ENCODE data around the gene ZNF367. TPM values are rescaled to one million over a fixed set of nuclear protein-coding genes. Genes with fewer than 3 reads are reported as not detected.
A peak's percentile ranks its signal among the peaks of the same experiment; 100 is the strongest.

Gene ZNF367
- total RNA-seq (2014; rRNA removed; shearing (Covaris generic)) = 9.9 and 11.4 TPM in 2 replicates
- polyA plus RNA-seq (2015; cell fraction: cytosol; rRNA removed) = 7.2 and 8.4 TPM in 2 replicates
- polyA plus RNA-seq (2015; cell fraction: nucleus; rRNA removed) = 12.5 and 14.1 TPM in 2 replicates

DNA sequence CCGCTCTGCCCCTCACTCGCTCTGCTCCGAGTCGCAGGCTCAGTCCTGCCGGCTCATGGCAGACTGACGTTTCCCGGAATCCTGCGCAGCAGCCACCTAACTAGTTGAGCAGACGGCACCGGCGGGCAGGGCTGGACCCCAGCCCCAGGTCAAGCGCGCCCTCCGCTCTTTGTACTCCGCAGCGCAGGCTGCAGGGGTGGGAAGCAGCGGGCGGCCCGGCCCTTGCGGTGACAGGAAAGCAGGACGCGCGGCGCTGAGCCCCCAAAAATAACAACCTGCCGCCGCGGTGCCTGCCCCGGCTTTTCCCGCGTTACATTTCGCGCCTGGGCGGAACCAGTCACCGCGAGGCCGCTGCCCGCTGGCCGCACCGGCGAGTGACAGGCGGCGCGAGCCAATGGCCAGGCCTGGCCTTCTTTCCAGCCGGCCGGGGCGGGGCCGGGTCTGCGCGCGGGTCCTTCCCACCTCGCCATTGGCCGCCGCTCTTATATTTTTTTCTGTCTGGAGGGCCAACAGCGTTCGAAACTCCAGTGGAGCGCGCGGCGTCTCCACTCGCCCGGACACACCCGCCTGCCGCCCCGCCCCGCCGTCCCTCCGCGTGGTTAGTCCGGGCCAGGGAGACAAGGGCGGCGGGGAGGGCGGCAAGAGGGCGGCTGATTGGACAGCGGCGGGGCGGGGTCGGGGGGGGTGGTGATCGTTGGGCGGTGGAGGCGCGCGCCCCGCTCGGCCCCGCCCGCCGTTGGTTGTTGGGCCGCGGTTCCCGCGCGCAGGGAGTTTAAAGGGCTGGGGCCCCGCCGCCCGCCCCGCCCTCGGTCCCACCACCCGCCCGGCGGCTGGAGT lies at the start of gene ZNF367:
Gene ZNF367 (minus strand): TSS at position 288 of the 837 bp plus-strand sequence. CDS start 338 bp downstream, outside the sequence.
- peak; percentile 97 for DNase-seq (ENCODE audit: low read depth, low spot score)
- in situ Hi-C loops (cut with HindIII; ENCODE audit: low pct_unique_long_range_greater_than_20kb, low sequenced_read_pairs) = no loop called here

DNA sequence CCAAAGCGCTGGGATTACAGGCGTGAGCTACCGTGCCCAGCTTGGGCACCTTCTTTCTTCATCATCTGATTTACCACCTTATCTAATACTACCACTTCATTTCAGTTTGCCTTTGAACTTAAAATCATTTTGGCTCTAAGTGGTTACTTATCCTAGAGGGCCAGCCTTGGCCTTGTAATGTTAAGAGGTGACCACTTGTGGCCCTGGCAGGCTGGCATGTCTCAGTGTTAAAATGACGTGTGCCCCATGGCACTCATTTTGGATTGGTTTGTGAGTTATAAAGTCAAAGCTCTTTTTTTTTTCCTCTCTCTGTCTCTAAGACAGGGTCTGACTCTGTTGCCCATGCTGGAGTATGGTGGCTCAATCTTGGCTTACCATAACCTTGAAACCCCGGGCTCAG lies 49.6 kb upstream of the ZNF367 start:
- in situ Hi-C loops (cut with HindIII; ENCODE audit: low pct_unique_long_range_greater_than_20kb, low sequenced_read_pairs) = no loop called here

DNA sequence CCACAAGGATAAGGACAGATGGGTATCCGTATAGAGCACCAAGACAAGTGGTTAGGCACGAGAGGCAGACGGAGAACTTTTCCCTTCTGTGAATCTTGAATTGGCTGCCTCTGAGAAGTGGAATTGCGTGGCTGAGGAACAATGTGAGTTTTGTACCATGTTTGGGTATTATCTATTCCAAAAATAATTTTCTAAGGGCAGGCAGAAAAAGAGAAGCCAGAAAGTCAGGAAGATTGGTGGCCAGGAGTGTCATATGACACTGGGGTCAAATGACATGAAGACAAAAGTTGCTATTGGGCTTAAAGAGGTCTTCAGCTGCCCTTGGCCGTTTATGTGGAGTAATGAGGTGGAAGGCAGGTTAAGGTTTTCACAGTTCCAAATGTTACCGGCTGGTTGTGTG lies 46.3 kb upstream of the ZNF367 start:
- peak; percentile 73 for DNase-seq (ENCODE audit: low read depth, low spot score)
- in situ Hi-C loops (cut with HindIII; ENCODE audit: low pct_unique_long_range_greater_than_20kb, low sequenced_read_pairs) = no loop called here

More for the DNA sequence above, 49.6 kb upstream of the ZNF367 start:
- no peak for DNase-seq (ENCODE audit: low read depth, low spot score)

DNA sequence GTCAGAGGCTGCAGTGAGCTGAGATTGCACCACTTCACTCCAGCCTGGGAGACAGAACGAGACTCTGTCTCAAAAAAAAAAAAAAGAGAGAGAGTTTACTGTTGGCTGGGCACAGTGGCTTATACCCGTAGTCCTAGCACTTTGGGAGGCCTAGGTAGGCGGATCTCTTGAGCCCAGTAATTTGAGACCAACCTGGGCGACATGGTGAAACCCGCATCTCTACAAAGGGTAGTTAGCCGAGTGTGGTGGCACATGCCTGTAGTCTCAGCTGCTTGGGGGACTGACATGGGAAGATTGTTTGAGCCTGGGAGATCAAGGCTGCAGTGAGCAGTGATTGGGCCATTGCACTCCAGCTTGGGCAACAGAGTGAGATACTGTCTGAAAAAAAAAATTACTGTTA lies 44.4 kb upstream of the ZNF367 start:
- in situ Hi-C loops (cut with HindIII; ENCODE audit: low pct_unique_long_range_greater_than_20kb, low sequenced_read_pairs) = no loop called here

DNA sequence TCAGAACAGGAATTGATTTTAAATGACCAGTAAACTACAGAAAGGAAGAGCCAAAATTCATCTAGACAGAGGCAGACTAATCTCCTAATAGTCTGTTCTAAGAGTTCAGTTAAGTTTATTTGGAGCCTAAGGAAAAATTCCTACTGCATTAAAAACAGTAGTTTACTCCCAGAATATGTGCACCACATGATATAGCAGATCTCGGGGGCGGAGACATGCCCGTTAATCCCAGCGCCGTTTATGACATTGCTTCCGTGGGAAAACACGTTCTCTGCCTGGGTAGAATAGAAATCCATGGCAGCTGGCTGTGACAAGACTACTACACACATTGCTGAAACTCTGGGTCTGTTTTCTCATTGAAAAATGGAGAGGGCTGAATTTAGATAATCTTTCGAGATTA lies 43.2 kb upstream of the ZNF367 start:
- in situ Hi-C loops (cut with HindIII; ENCODE audit: low pct_unique_long_range_greater_than_20kb, low sequenced_read_pairs) = no loop called here
- DNase-seq (ENCODE audit: low read depth, low spot score) = peak; percentile 30

More for the DNA sequence above, 44.4 kb upstream of the ZNF367 start:
- no peak for DNase-seq (ENCODE audit: low read depth, low spot score)

DNA sequence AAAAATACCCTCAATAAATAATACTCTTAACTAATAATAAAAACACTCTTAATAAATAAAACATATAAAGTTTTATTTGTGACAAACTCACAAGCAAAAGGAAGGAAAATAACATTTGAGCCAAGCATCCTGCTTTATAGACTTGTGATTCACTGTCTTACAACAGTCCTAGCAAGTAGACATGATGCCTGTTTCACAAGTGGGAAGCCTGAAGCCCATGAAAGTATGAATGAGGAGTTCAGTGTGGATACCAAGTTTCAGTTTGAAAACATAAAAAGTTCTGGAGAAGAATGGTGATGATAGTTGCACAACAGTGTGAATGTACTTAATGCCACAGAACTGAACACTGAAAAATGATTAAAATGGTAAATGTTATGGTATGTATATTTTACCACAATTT lies 42.7 kb upstream of the ZNF367 start:
- DNase-seq (ENCODE audit: low read depth, low spot score) = peak; percentile 26
- in situ Hi-C loops (cut with HindIII; ENCODE audit: low pct_unique_long_range_greater_than_20kb, low sequenced_read_pairs) = no loop called here

DNA sequence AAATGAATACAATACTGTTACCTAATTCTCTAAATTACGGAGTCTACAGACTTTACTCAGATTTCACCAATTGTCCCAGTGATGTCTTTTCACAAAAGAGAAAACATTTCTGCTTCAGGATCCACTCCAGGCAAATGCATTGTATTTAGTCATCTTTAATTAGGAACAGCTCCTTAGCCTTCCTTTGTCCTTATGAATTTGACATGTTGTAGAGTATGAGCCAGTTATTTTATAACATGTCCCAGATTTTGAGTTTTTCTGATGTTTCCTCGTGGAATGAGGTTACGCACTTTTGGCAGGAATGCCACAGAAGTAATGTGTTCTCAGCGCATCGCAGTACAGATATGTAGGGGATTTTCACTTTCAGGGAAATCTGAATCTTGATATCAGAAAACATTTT lies 42.3 kb upstream of the ZNF367 start:
- DNase-seq (ENCODE audit: low read depth, low spot score) = no peak

DNA sequence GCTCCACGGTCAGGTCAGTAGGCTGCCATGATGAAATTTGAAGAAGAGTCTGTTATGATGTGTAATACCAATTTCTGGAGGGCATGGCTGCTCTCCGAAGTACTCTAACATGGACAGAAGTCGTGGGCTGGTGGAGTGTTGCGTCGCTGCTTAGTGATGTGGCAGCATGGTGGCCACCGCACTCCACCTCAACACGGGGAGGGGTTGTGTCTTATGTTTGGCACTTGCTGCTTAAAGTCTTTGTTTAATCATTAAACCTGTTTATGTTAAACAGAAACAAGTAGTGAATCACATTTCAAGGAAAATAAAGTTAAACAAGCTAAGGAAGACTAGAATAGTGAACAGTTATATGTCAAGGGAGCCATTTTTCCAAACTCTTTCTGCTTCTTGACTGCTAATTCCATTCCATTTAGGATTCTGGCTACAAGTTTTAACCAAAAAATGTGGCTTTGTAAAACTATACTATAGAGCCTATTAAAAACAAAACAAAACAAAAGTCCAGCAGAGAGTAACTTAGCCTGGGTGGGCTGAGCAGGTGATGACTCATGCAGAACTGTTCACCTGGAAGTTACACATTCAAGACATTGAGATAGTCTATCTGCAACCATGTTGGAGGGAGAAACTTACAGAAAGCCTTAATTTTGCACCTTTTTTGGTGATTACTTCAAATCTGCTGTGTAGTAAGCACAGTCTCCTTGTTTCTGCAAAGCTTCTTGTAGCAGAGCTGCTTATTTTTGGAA lies 41.3 kb upstream of the ZNF367 start:
- in situ Hi-C loops (cut with HindIII; ENCODE audit: low pct_unique_long_range_greater_than_20kb, low sequenced_read_pairs) = no loop called here
- DNase-seq (ENCODE audit: low read depth, low spot score) = no peak

More for the DNA sequence above, 42.3 kb upstream of the ZNF367 start:
- in situ Hi-C loops (cut with HindIII; ENCODE audit: low pct_unique_long_range_greater_than_20kb, low sequenced_read_pairs) = no loop called here

DNA sequence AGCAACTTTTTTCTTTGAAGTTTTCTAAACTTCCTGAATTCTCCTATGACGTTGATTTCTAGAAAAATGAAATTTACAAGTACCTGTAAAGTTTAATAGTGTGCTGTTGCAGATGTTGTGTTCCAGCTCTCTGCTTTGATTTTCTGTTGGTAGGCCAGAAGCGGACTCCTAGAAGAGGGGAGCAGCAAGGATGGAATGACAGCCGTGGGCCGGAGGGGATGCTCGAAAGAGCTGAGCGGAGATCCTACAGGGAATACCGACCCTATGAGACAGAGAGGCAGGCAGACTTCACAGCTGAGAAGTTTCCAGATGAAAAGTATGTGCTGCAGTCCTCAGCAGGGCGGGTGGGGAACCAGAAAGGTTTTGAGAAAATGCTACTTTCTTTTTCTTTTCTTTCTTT lies 40.1 kb upstream of the ZNF367 start:
- DNase-seq (ENCODE audit: low read depth, low spot score) = no peak
- in situ Hi-C loops (cut with HindIII; ENCODE audit: low pct_unique_long_range_greater_than_20kb, low sequenced_read_pairs) = no loop called here

DNA sequence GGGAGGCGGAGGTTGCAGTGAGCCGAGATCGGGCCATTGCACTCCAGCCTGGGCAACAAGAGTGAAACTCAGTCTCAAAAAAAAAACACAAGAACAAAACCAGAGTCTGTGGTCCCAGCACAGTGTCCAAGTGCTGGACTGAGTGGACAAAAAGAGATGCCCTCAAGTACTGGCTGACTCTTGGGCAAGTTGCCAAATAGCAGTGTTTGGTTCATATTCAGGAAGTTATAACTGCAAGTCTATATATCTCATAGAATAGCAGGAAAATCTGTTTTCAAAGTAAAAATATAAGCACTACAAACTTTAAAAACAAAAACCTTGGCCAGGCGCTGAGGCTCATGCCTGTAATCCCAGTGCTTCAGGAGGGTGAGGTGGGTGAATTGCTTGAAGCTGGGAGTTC lies 39.1 kb upstream of the ZNF367 start:
- no peak for DNase-seq (ENCODE audit: low read depth, low spot score)
- in situ Hi-C loops (cut with HindIII; ENCODE audit: low pct_unique_long_range_greater_than_20kb, low sequenced_read_pairs) = no loop called here

DNA sequence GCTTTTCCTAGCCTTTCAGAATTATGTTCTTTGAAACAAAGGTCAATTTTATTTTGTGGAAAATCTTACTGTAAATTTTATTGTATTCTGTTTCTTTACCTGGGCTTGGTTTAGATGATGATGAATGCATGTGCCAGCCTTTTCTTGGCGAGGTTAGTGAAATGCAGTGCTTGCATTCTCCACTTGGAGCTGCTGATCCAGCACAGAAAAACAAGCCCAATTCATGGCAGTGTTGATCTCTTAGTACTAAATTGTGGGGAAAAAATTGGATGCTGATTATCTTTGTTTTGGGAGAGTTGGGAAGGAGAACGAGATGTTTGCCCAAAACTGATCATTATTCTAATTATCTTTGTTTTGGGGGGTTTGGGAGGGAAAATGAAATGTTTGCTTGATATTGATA lies 35.5 kb upstream of the ZNF367 start:
- in situ Hi-C loops (cut with HindIII; ENCODE audit: low pct_unique_long_range_greater_than_20kb, low sequenced_read_pairs) = no loop called here
- DNase-seq (ENCODE audit: low read depth, low spot score) = peak; percentile 60

DNA sequence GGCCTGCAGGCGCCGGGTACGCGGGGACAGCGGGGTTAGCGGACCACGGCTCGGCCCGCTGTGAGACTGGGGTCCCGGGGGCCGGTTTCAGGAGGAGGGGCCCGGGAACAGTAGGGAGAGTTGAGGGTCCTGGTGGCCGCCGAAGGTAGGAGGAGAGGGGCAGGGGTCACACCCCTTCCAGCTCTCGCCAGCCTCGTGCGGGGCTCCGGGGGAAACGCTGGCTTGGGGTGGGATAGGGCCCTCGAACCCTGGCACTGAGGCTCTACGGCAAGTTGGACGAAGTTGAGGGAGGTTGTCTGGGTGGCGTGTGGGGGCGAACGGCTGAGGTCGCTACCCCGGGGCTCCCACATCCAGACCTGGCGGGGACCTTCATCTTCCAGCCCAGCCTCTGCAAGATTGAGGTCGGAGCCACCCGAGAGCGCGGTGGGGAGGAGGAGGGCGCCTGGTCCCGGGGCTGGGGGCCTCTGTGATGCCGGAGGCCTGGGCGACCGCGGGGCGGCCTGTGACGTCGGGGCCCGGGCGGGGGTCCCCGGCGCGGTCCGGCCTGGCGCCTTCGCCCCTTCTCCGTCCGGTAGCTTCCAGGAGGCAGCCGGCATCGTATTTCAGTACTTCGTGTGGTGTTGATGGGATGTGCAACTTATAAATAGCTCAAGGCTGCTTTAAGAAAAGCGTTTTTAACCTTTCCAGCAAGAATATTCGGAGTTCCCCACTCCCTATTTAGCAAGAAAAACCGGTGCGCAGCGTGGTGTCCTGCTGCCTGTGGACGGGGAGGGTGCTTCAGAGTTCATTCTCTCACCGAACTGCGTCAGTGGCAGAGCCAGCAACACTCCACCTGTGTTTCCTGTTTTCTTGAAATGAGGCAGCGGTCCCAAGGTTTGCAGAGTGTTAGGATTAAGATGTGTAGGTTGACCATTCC lies 32.7 kb upstream of the ZNF367 start:
- in situ Hi-C loops (cut with HindIII; ENCODE audit: low pct_unique_long_range_greater_than_20kb, low sequenced_read_pairs) = no loop called here
- DNase-seq (ENCODE audit: low read depth, low spot score) = no peak

DNA sequence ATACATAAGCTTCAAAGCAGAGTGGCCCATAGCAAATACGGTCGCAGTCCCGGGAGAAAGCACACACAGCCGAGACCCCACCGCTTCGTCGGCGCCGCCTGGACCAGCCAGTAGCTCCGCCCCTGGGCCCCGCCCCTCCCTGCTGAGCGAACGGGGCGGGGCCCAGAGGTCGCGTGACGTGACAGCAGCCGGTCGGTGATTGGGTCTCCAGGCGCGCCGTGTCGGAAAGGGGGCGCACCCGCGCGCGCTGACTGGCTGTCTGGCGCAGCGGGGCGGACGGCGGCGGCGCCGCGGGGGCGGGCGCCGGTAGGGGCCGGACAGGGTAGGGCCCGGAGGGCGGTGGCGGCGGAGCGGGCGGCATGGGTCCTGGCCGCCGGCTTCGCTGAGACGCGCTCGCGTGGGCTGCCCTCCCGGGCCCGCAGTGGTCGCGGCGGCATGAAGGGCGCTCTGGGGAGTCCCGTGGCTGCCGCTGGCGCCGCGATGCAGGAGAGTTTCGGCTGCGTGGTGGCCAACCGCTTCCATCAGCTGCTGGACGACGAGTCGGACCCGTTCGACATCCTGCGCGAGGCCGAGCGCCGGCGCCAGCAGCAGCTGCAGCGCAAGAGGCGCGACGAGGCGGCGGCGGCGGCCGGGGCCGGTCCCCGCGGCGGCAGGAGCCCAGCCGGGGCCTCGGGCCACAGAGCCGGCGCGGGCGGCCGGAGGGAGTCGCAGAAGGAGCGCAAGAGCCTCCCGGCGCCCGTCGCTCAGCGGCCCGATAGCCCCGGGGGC lies 31.9 kb upstream of the ZNF367 start, which contains the start of gene HABP4:
Gene HABP4 (plus strand): TSS at position 325 of the 768 bp plus-strand sequence. CDS start 111 bp downstream, at position 436.
- in situ Hi-C loops (cut with HindIII; ENCODE audit: low pct_unique_long_range_greater_than_20kb, low sequenced_read_pairs) = no loop called here
- peak; percentile 94 for DNase-seq (ENCODE audit: low read depth, low spot score)

DNA sequence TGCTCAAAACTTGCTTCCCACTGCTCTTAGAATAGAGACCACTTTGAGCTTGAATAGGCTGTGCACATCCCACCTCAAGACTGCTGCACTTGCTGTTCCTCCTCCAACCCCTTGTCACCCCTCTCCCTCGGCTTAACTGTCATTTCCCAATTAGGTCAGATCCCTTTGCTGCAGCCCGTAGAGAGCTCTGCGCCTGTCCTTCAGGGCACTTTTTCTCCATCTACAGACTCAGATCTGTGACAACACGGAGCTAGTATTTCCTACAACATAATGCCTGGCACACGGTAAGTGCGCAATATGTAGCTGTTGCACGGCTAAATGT lies 31.3 kb upstream of the ZNF367 start:
- in situ Hi-C loops (cut with HindIII; ENCODE audit: low pct_unique_long_range_greater_than_20kb, low sequenced_read_pairs) = no loop called here
- DNase-seq (ENCODE audit: low read depth, low spot score) = no peak

DNA sequence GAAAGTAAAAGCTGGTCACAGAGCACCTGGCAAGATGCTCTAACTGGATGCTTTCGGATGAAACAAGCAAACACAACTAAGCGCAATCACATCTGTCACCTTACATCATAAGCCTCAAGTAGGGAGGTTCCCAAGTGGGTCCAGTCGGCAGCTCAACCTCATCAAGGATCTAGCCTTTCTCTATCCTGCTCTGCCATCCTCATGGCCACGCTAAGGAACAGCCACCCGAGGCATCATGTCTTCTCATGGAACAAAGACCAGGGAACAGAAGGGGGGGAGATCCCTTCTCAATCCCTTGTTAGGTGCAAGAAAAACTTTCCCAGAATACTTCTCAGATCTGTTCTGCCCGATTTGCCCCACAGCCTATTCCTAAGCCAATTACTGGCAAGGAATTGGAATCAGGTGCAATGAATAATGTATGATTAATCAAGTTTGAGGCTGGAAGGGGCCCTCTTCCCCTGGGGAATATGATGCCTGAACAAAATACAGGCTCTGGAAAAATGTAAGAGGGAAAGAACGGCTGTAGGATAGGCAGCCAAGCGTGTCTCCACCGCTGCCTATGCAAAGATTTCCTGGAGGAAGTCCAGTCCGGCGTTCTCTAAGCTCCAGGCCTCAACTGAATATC lies 30.5 kb upstream of the ZNF367 start:
- DNase-seq (ENCODE audit: low read depth, low spot score) = no peak
- in situ Hi-C loops (cut with HindIII; ENCODE audit: low pct_unique_long_range_greater_than_20kb, low sequenced_read_pairs) = no loop called here

DNA sequence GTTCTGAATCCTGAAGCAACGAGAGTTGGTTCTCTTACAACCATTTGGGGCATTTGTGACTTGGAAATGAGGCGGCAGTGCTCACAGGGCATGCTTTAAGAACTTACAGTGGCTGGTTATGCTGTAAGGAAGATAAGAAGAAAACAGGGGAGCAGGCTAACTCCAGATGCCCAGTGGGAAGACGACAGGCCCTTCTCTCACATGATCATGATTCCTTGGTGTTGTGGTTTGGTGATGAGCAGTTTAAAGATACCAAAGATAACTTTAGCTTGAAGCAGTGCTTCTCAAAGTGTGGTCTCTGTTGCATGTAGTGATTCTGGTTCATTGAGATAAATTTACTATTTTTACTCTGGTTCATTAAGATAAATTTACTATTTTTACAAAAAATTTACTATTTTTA lies 29.2 kb upstream of the ZNF367 start:
- in situ Hi-C loops (cut with HindIII; ENCODE audit: low pct_unique_long_range_greater_than_20kb, low sequenced_read_pairs) = no loop called here
- no peak for DNase-seq (ENCODE audit: low read depth, low spot score)

DNA sequence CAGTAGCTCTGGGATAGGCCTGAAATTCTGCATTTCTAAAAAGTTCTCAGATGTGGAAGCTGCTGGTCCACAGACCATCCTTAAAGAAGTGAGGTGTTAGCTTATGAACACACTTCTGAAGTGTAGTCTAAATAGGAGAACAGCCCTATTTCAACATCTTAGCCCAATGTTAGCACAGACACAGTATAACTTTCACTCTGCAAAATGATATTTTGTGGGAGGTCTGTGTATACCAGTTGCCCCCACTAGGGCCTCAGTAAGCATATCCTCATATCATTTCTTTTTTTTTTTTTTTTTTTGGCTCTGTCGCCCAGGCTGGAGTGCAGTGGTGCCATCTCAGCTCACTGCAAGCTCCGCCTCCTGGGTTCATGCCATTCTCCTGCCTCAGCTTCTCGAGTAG lies 24.3 kb upstream of the ZNF367 start:
- in situ Hi-C loops (cut with HindIII; ENCODE audit: low pct_unique_long_range_greater_than_20kb, low sequenced_read_pairs) = no loop called here
- no peak for DNase-seq (ENCODE audit: low read depth, low spot score)
